Neural progenitor cell (in vitro differentiated cells): ENCODE data around the gene EGFLAM.

Experiments used
- CTCF ChIP-seq: fragments of 200-600 bp; sonication (generic); IDR thresholded peaks from 2 replicates; pipeline ENCODE4 v1.5.1; 2017; ENCODE audit warnings: antibody characterized with exemption, mild to moderate bottlenecking
- EZH2 ChIP-seq: fragments of 200-600 bp; sonication (generic); IDR thresholded peaks from 2 replicates; pipeline ENCODE4 v1.6.1; 2017; ENCODE audit warnings: antibody characterized with exemption, mild to moderate bottlenecking, moderate library complexity

GRCh38 chr5:38259062-38259808 is 876 bp downstream of the EGFLAM start:
- no peak for TF ChIP-seq CTCF
- peak; percentile 66 for TF ChIP-seq EZH2
